ENCODE results near the gene KRTAP20-2. TPM values are rescaled to one million over a fixed set of nuclear protein-coding genes. Genes with fewer than 3 reads are reported as not detected.

KRTAP20-2 gene
- total and polyA plus RNA-seq, 2 of the 8 experiments (the other 6 are each of a cell fraction or from before 2014, with no cell fraction given): not detected

- Histone ChIP-seq H3K18ac (ENCODE audit: extremely low read depth, low read length) (no peak overlapping the region), H3K27me3 (replicated peaks in 1 of 4; ENCODE audit: control insufficient read depth in 3 of 4, extremely low read depth in 1 of 4, insufficient read depth in 3 of 4, low read length in 3 of 4) (no peaks in the 10 kb centered on the region), H4K5ac (ENCODE audit: insufficient read length, low read depth, low read length) (no peak overlapping the region), H4K20me1 (replicated peaks in 1 of 2; ENCODE audit: control insufficient read depth in 1 of 2, insufficient read depth in 2 of 2, low read length in 2 of 2) (no peaks in the 10 kb centered on the region), H2BK5ac (ENCODE audit: low read depth, low read length) (no peak overlapping the region), H3K23me2 (ENCODE audit: low read depth, low read length) (no peaks in the 10 kb centered on the region; the same call in 1 of the 2 replicates), H3K23ac (ENCODE audit: insufficient read length) (no peak overlapping the region), H3K79me2 (ENCODE audit: control insufficient read depth in 1 of 2, insufficient read depth in 2 of 2, low read length in 2 of 2) (no peaks in the 10 kb centered on the region), H2BK12ac (ENCODE audit: low read depth, low read length) (no peak overlapping the region), H3K9me3 (ENCODE audit: insufficient read depth in 2 of 2, low read depth in 1 of 2, low read length in 1 of 2) (no peaks in the 10 kb centered on the region; a peak in 1 of 4 replicates), H2BK120ac (replicated peaks; ENCODE audit: low read depth, low read length) (no peak overlapping the region), H3K14ac (ENCODE audit: insufficient read length) (no peak overlapping the region), H2AFZ (ENCODE audit: low read length) (no peak overlapping the region), H2AK5ac (ENCODE audit: low read depth, low read length) (no peak overlapping the region), H3K36me3 (ENCODE audit: control insufficient read depth in 2 of 4, insufficient read depth in 4 of 4, low read length in 3 of 4) (no peaks in the 10 kb centered on the region), H3K4me2 (ENCODE audit: insufficient read depth in 1 of 2, low read depth in 2 of 2, low read length in 2 of 2) (no peak overlapping the region), H3K4me3 (ENCODE audit: extremely low read depth in 1 of 4, insufficient read depth in 2 of 4, low read depth in 3 of 4, low read length in 4 of 4) (no peak overlapping the region), H4K91ac (replicated peaks; ENCODE audit: insufficient read length, low read length) (no peak overlapping the region), H3K56ac (replicated peaks; ENCODE audit: insufficient read length, low read depth, low read length) (no peak overlapping the region), H3K9ac (replicated peaks in 1 of 4; ENCODE audit: extremely low read depth in 1 of 4, low read depth in 3 of 4, low read length in 3 of 4) (no peak overlapping the region), H2BK20ac (ENCODE audit: low read length) (no peak overlapping the region), H4K8ac (ENCODE audit: extremely low read depth, insufficient read depth, low read length) (no peak overlapping the region), H2BK15ac (ENCODE audit: low read length) (no peak overlapping the region), H3K27ac (ENCODE audit: low read depth, low read length) (no peak overlapping the region), H3K79me1 (ENCODE audit: low read depth, low read length) (no peaks in the 10 kb centered on the region), H3K4me1 (replicated peaks in 1 of 4; ENCODE audit: control insufficient read depth in 3 of 4, insufficient read depth in 4 of 4, low read length in 3 of 4) (no peaks in the 10 kb centered on the region), H3K4ac (replicated peaks; ENCODE audit: insufficient read length, low read depth, low read length) (no peak overlapping the region)
- WGBS, 2 experiments (ENCODE audit: extremely low coverage in 1 of 2, insufficient coverage in 1 of 2, insufficient read length in 1 of 2, insufficient replicate concordance in 2 of 2, low coverage in 1 of 2, low lambda C conversion rate in 2 of 2, missing lambda C conversion rate in 1 of 2): 88% methylated on average over 2 of the region's 2 CpGs; no CpG with 5 or more reads in 1 of the 2 experiments
- FAIRE-seq (no peak), DNase-seq (ENCODE audit: low read depth in 1 of 2, low spot score in 2 of 2) (no peak)
- CTCF ChIA-PET (ENCODE audit: partially characterized antibody): interaction anchor here (1.2 kb wide), 1 partner anchor 106 kb away, joined by 4 read pairs; no protein-coding TSS in a partner anchor
- TF ChIP-seq, protein P1, sequence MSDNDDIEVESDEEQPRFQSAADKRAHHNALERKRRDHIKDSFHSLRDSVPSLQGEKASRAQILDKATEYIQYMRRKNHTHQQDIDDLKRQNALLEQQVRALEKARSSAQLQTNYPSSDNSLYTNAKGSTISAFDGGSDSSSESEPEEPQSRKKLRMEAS (IDR thresholded peaks at IDR 0.05): no peak
- TF ChIP-seq SP1 (IDR thresholded peaks at IDR 0.05; ENCODE audit: low read depth, low read length) (no peak), TAF1 (IDR thresholded peaks at IDR 0.05; ENCODE audit: low read depth, low read length) (no peak), RFX5 (IDR thresholded peaks at IDR 0.05; ENCODE audit: borderline replicate concordance, low read depth, low read length) (no peak), TCF12 (IDR thresholded peaks at IDR 0.05; ENCODE audit: low read depth, low read length) (no peak), HDAC2 (IDR thresholded peaks at IDR 0.05; ENCODE audit: borderline replicate concordance in 1 of 2, low read depth in 2 of 2, low read length in 2 of 2) (no peak), SP4 (IDR thresholded peaks at IDR 0.05; ENCODE audit: low read length) (no peak), CHD2 (IDR thresholded peaks at IDR 0.05; ENCODE audit: low read length) (no peak), RXRA (IDR thresholded peaks at IDR 0.05; ENCODE audit: insufficient read depth, low read depth, low read length) (no peak), GABPA (IDR thresholded peaks at IDR 0.05; ENCODE audit: borderline replicate concordance, insufficient read depth, low read length) (no peak), ASH2L (IDR thresholded peaks at IDR 0.05; ENCODE audit: low read length) (no peak), KDM5A (IDR thresholded peaks at IDR 0.05; ENCODE audit: low read length) (no peak)
- POLR2A ChIA-PET (ENCODE audit: partially characterized antibody): no interaction called here
These were observed 22.9 kb upstream of the KRTAP20-2 start for GRCh38 chr21:30612132-30612531.
